GM12878 (cell line): ENCODE data around the gene SMAP1.

Source experiments
- EZH2 ChIP-seq: IDR thresholded peaks from 2 replicates; pipeline ENCODE4 v1.6.1; 2012; ENCODE audit warnings: low read depth, mild to moderate bottlenecking, control low read depth, inconsistent platforms, low read length, borderline replicate concordance; ENCODE audit not compliant: control insufficient read depth
- FOXM1 ChIP-seq: IDR thresholded peaks from 2 replicates; pipeline ENCODE4 v1.6.1; 2012; ENCODE audit warnings: low read depth, mild to moderate bottlenecking, inconsistent platforms, low read length, moderate library complexity
- RELA ChIP-seq: fragments of 450-650 bp; IDR thresholded peaks from 2 replicates; pipeline ENCODE4 v1.8.0; 2014; ENCODE audit warnings: borderline replicate concordance; ENCODE audit not compliant: partially characterized antibody
- TBL1XR1 ChIP-seq: IDR thresholded peaks from 2 replicates; pipeline ENCODE4 v1.6.1; 2012; ENCODE audit warnings: low read depth, low read length, improper control_type of control experiment

DNA sequence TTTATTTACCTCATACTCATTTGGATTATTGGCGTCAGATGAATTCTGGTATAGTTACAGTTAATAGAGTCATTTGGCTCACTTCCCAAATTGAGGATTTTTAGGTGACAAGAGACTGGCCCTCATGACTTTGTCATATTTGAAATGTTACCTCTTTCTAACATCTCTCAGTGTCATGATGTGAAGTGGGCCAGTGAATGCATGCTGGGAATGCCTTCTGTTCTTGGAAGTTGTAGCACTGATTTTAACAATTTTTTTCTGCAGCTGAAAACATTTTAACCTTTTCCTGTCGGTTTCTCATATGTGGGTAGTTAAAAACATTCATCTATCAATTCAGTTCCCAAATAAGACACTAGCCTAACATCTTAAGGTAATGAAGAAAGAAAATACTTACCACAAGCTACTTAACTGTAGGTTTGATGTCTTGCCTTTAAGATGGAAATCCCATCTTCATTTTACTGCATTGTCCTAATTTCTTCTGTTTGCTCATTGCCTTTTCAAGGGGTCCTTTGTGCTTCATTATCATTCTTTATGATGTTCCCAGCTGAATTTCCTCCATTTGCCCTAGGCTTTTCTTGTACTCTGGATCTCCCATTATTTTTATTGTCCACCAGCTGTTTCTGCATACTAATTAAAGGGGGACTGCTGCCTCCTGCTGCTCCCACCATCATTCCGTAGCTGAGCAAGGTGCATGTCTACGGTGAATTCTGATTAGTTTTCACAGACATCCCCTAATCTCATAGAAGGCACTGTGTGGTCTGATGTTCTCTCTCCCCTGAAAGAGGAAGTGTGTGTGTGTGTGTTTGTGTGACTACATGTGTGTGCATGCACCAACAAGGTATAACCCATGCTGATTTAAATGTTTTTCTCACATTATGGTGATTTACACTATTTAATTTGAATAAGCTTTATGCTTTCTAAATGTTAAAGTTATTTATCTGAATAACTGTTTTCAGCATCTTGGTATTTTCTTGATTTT, 179.7 kb downstream of the SMAP1 start:
- TF ChIP-seq FOXM1 (no peak), EZH2 (no peak), RELA (no peak), TBL1XR1 (no peak)
